K562 (cell line): ENCODE measurements around the gene MATN1. TPM values are rescaled to one million over a fixed set of nuclear protein-coding genes. Genes with fewer than 3 reads are reported as not detected.

Experiments
- CLOCK ChIP-seq: fragments of 250-450 bp; sonication (Bioruptor Pico); IDR thresholded peaks from 2 replicates; pipeline ENCODE4 v1.4.0; 2020; ENCODE audit warnings: mild to moderate bottlenecking, moderate library complexity, borderline replicate concordance
- KHSRP ChIP-seq: fragments of 450-650 bp; IDR thresholded peaks from 2 replicates; pipeline ENCODE4 v1.6.1; 2017
- MGA ChIP-seq: fragments of 450-650 bp; IDR thresholded peaks from 2 replicates; pipeline ENCODE4 v1.6.1; 2016; ENCODE audit warnings: mild to moderate bottlenecking, moderate library complexity
- PTRF ChIP-seq: fragments of 450-650 bp; IDR thresholded peaks from 2 replicates; pipeline ENCODE4 v1.6.1; 2016; ENCODE audit warnings: mild to moderate bottlenecking, missing genetic modification characterization, missing compliant biosample characterization
- RERE ChIP-seq: sonication (generic); formaldehyde crosslinking; IDR thresholded peaks from 2 replicates; pipeline ENCODE4 v1.8.0; 2023; ENCODE audit warnings: missing genetic modification reagents, mild to moderate bottlenecking, borderline replicate concordance
- STAG1 ChIP-seq: sonication (generic); formaldehyde crosslinking; IDR thresholded peaks from 2 replicates; pipeline ENCODE4 v1.5.0; 2020; ENCODE audit warnings: missing genetic modification reagents, borderline replicate concordance
- ZNF197 ChIP-seq: fragments of 200-800 bp; sonication (Bioruptor generic); IDR thresholded peaks from 2 replicates; pipeline ENCODE4 v1.6.1; 2016; ENCODE audit warnings: low read depth, missing genetic modification characterization, missing compliant biosample characterization
- polyA plus RNA-seq, 8 experiments: library from polyadenylated mRNA; depleted of rRNA in 4 of 8; stranded (reverse) in 5 of 8; unstranded in 3 of 8; fragments of >200 nt; fragmentation: Nextera tagmentation in 2 of 8; fragmentation: Illumina TruSeq in 1 of 8; extraction: Ambion mirVana in 2 of 8; extraction: Trizol in 1 of 8; gene quantifications; 2 replicates each; pipeline versions ENCODE4 v1.2.1 to v1.2.3, GENCODE V29; 2011 to 2014; ENCODE audit warnings: inconsistent platforms in 1 of 8, missing spikeins in 1 of 8
- total RNA-seq, 7 experiments: library from RNA; depleted of rRNA in 6 of 7; stranded (reverse); fragments of >200 nt in 6 of 7; fragmentation: Illumina TruSeq in 2 of 7; extraction: Trizol in 2 of 7; gene quantifications; 2 replicates each; pipeline versions ENCODE4 v1.2.1 to v1.2.3, GENCODE V29; 2011 to 2021; ENCODE audit warnings: low replicate concordance in 1 of 7

MATN1 gene
- total and polyA plus RNA-seq, 9 of the 15 experiments (the other 6 are each of a cell fraction or from before 2014, with no cell fraction given): 0.10 to 2.3 (median 1.2) TPM

GRCh38 chr1:30758785-30759380 lies 35.5 kb upstream of the MATN1 start (continued):
- TF ChIP-seq RERE (CRISPR knock-in tag) (no peak), KHSRP (no peak), PTRF (tag) (no peak), STAG1 (CRISPR knock-in tag) (no peak), MGA (no peak), CLOCK (CRISPR knock-in tag) (no peak), ZNF197 (no peak)
